ENCODE data around the gene MEA1. TPM values are rescaled to one million over a fixed set of nuclear protein-coding genes. Genes with fewer than 3 reads are reported as not detected.
"Not testable (repeated sequence)": the region's sequence is repeated elsewhere in the genome, so short reads cannot be mapped to it uniquely, and the experiment has no call there.

Gene MEA1
- total RNA-seq, 3 donors from 2014 or later = 95.7 to 98.6 (median 96.8) TPM

DNA sequence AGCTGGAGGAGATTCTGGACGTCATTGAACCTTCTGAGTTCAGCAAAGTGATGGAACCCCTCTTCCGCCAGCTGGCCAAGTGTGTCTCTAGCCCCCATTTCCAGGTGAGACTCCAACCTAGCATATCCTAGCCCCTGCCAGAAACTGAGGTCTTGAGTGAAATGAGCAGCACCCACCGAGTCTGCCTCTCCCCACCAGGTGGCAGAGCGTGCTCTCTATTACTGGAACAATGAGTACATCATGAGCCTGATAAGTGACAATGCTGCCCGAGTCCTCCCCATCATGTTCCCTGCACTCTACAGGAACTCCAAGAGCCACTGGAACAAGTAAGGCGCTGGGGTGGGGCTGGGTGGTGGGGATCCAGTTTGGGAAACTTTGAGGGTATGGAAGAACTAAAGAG is 4.6 kb downstream of the MEA1 start:
- Mint-ChIP-seq H3K9me3 (no peaks in the 10 kb centered on the region), H3K4me3 (no peak overlapping the region), H3K4me1 (ENCODE audit: low read depth) (peaks cover 24% of the 10 kb centered on the region), H3K36me3 (ENCODE audit: insufficient read depth) (peaks cover 21% of the 10 kb centered on the region), H3K27me3 (ENCODE audit: low read depth) (no peaks in the 10 kb centered on the region)
- ATAC-seq = no peak
- DNase-seq = peak; percentile 31

DNA sequence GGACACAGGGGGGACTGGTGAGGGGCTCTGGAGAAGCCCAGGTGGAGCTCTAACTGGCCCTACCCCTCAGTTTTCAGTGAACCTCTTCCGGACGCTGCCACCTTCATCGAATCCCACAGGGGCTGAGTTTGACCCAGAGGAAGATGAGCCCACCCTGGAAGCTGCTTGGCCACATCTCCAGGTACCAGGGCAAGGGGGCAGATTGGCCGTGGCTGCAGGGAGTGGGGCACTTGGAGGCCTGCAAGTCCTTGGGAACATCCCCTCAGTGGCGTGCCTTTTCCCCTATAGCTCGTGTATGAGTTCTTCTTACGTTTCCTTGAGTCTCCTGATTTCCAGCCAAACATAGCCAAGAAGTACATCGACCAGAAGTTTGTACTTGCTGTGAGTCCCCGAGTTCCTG is 6.6 kb downstream of the MEA1 start:
- Mint-ChIP-seq H3K27me3 (ENCODE audit: low read depth) (no peaks in the 10 kb centered on the region), H3K9me3 (no peaks in the 10 kb centered on the region), H3K4me1 (ENCODE audit: low read depth) (peaks cover 6% of the 10 kb centered on the region), H3K36me3 (ENCODE audit: insufficient read depth) (peaks cover 21% of the 10 kb centered on the region), H3K4me3 (no peak overlapping the region)
- ATAC-seq (no peak), DNase-seq (no peak)

DNA sequence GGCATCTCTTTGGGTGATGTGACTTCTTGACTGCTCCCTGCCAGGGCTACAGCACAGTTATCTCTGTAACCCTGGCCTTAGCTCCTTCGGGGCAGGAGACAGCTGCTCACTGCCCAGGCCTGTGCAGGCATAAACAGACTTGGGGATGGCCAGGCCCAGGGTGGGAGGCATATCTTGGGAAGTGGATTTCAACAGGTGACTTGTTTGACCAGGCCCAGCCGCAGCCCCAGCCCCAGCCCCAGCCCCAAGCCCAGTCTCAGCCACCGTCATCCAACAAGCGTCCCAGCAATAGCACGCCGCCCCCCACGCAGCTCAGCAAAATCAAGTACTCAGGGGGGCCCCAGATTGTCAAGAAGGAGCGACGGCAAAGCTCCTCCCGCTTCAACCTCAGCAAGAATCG is 7.5 kb downstream of the MEA1 start:
- Mint-ChIP-seq H3K27me3 (ENCODE audit: low read depth) (no peaks in the 10 kb centered on the region), H3K4me3 (no peak overlapping the region), H3K36me3 (ENCODE audit: insufficient read depth) (peaks cover 16% of the 10 kb centered on the region), H3K4me1 (ENCODE audit: low read depth) (no peaks in the 10 kb centered on the region), H3K9me3 (no peaks in the 10 kb centered on the region)
- ATAC-seq (no peak), DNase-seq (no peak)

GRCh38 chr6:43005844-43006243 is 7.9 kb downstream of the MEA1 start:
- no peaks in the 10 kb centered on the region for H3K9me3 Mint-ChIP-seq
- no peak overlapping the region for H3K4me3 Mint-ChIP-seq
- no peak for ATAC-seq
- H3K4me1 Mint-ChIP-seq (ENCODE audit: low read depth) = no peaks in the 10 kb centered on the region
- no peak for DNase-seq
- H3K36me3 Mint-ChIP-seq (ENCODE audit: insufficient read depth) = peaks cover 14% of the 10 kb centered on the region
- H3K27me3 Mint-ChIP-seq (ENCODE audit: low read depth) = no peaks in the 10 kb centered on the region

DNA sequence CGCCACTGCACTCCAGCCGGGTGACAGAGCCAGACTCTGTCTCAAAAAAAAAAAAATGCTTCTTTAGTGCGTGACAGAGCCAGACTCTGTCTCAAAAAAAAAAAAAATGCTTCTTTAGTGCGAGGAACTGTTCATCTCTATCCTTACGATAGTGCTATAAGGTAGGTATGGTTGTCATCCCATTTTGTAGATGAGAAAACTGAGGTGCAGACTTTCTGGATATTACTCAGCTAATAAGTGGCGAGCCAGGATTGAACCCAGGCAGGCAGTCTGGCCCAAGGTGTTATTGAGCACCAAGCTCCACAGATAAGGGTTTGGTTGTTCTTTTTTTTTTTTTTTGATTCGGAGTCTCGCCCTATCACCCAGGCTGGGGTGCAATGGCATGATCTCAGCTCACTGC is 11.9 kb downstream of the MEA1 start:
- H3K4me1 Mint-ChIP-seq (ENCODE audit: low read depth) = no peaks in the 10 kb centered on the region
- no peaks in the 10 kb centered on the region for H3K27me3 Mint-ChIP-seq (ENCODE audit: low read depth)
- no peak for ATAC-seq
- H3K36me3 Mint-ChIP-seq (ENCODE audit: insufficient read depth) = peaks cover 6% of the 10 kb centered on the region
- no peak overlapping the region for H3K4me3 Mint-ChIP-seq
- no peaks in the 10 kb centered on the region for H3K9me3 Mint-ChIP-seq
- DNase-seq = no peak

DNA sequence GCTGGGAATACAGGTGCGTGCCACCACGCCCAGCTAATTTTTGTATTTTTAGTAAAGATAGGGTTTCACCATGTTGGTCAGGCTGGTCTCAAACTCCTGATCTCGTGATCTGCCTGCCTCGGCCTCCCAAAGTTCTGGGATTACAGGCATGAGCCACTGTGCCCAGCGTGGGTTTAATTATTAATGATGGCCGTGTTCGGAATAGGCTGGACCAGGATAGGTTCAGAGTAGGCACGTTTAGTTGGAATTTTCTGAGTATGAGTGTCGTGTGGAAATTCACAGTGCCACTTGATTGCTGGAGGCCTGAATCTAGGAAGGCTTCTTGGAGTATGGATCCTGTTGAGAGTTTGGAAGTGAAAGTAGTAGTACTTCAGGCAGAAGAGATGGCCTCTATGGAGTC is 15.5 kb downstream of the MEA1 start:
- not testable (repeated sequence) for H3K36me3 Mint-ChIP-seq (ENCODE audit: insufficient read depth); H3K9me3 Mint-ChIP-seq; H3K4me1 Mint-ChIP-seq (ENCODE audit: low read depth)

GRCh38 chr6:42996513-42996912 is 17.2 kb downstream of the MEA1 start:
- no peaks in the 10 kb centered on the region for H3K9me3 Mint-ChIP-seq
- H3K27me3 Mint-ChIP-seq (ENCODE audit: low read depth) = no peaks in the 10 kb centered on the region
- no peak for DNase-seq
- ATAC-seq = no peak
- peaks cover 6% of the 10 kb centered on the region for H3K36me3 Mint-ChIP-seq (ENCODE audit: insufficient read depth)
- H3K4me3 Mint-ChIP-seq = no peak overlapping the region
- H3K4me1 Mint-ChIP-seq (ENCODE audit: low read depth) = peaks cover 2% of the 10 kb centered on the region

More for the DNA sequence above, 15.5 kb downstream of the MEA1 start:
- DNase-seq; ATAC-seq; H3K4me3 Mint-ChIP-seq; H3K27me3 Mint-ChIP-seq (ENCODE audit: low read depth): not testable (repeated sequence)

GRCh38 chr6:42993445-42993844 is 20.3 kb downstream of the MEA1 start:
- Mint-ChIP-seq H3K27me3 (ENCODE audit: low read depth) (no peaks in the 10 kb centered on the region), H3K4me3 (no peak overlapping the region), H3K9me3 (no peaks in the 10 kb centered on the region), H3K4me1 (ENCODE audit: low read depth) (peaks cover 6% of the 10 kb centered on the region), H3K36me3 (ENCODE audit: insufficient read depth) (peaks cover 14% of the 10 kb centered on the region)
- DNase-seq = no peak
- no peak for ATAC-seq

DNA sequence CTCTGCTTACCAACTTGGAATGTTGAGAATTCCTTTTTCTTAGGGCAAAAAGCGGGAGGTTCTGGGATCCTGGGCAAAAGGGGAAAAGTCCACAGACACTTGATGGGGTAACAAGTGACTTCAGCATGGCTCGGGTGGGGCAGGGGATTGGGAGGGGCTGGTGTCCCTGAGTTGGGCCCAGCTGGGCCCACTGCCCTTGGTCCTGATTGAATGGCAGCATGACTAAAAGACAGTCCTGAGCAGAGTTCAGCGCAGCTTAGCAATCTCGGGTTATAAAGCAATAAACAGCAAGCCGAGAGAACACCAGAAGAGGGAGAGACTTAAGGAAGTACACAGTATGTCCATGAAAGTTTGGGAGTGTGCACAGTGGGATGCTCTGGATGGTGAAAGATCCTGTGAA is 23.8 kb downstream of the MEA1 start:
- DNase-seq (no peak), ATAC-seq (no peak)
- no peaks in the 10 kb centered on the region for H3K27me3 Mint-ChIP-seq (ENCODE audit: low read depth)
- no peak overlapping the region for H3K4me3 Mint-ChIP-seq
- peaks cover 17% of the 10 kb centered on the region for H3K36me3 Mint-ChIP-seq (ENCODE audit: insufficient read depth)
- H3K9me3 Mint-ChIP-seq = no peaks in the 10 kb centered on the region
- peaks cover 39% of the 10 kb centered on the region for H3K4me1 Mint-ChIP-seq (ENCODE audit: low read depth)

GRCh38 chr6:42988486-42989020 is 25.2 kb downstream of the MEA1 start:
- H3K4me3 Mint-ChIP-seq = no peak overlapping the region
- ATAC-seq (no peak), DNase-seq (no peak)
- H3K4me1 Mint-ChIP-seq (ENCODE audit: low read depth) = peaks cover 45% of the 10 kb centered on the region
- H3K27me3 Mint-ChIP-seq (ENCODE audit: low read depth) = no peaks in the 10 kb centered on the region
- no peaks in the 10 kb centered on the region for H3K9me3 Mint-ChIP-seq
- H3K36me3 Mint-ChIP-seq (ENCODE audit: insufficient read depth) = peaks cover 17% of the 10 kb centered on the region

- Mint-ChIP-seq H3K4me3 (no peak overlapping the region), H3K27me3 (ENCODE audit: low read depth) (no peaks in the 10 kb centered on the region), H3K9me3 (no peaks in the 10 kb centered on the region), H3K36me3 (ENCODE audit: insufficient read depth) (peaks cover 17% of the 10 kb centered on the region), H3K4me1 (ENCODE audit: low read depth) (peaks cover 49% of the 10 kb centered on the region)
- DNase-seq = no peak
- ATAC-seq = no peak
Observed at GRCh38 chr6:42987533-42988451, 26.0 kb downstream of the MEA1 start.

DNA sequence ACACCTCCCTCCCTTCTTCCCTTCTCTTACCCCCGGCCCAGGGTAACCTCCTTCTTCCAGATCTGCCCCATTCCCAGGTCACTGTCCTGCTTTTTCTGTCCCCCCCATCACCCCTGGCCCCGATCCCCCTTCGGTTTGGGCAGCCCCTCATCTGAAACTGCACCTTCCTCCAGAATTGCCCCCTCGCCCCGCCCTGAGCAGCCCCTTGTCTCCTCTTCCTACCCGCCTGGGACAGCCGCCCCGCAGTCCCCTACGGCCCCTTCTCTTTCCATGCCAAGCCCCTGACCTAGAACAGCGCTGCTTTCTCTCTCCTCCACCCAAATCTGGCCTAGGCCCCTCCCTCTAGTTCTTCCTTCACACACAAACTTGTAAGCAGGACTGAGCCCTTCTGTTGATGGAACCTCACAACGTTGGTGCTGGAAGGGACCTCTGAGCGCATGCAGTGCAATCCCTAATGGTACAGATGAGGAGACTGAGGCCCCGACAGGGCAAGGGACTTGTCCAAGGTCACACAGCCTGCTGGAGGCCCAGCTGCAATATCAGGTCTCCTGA is 28.7 kb downstream of the MEA1 start:
- peaks cover 60% of the 10 kb centered on the region for H3K4me1 Mint-ChIP-seq (ENCODE audit: low read depth)
- peak overlapping the region; percentile 95 for H3K4me3 Mint-ChIP-seq
- no peaks in the 10 kb centered on the region for H3K9me3 Mint-ChIP-seq
- no peak for DNase-seq
- peaks cover 11% of the 10 kb centered on the region for H3K36me3 Mint-ChIP-seq (ENCODE audit: insufficient read depth)
- H3K27me3 Mint-ChIP-seq (ENCODE audit: low read depth) = no peaks in the 10 kb centered on the region
- no peak for ATAC-seq

GRCh38 chr6:42984001-42984923 is 29.5 kb downstream of the MEA1 start, which contains the start of gene PPP2R5D:
TSS of gene PPP2R5D (plus strand) at chr6:42984570. CDS start at chr6:42984678, 108 bp downstream.
- Mint-ChIP-seq H3K27me3 (ENCODE audit: low read depth) (no peaks in the 10 kb centered on the region), H3K36me3 (ENCODE audit: insufficient read depth) (peaks cover 9% of the 10 kb centered on the region), H3K9me3 (no peaks in the 10 kb centered on the region), H3K4me1 (ENCODE audit: low read depth) (peaks cover 67% of the 10 kb centered on the region), H3K4me3 (peak within 1 kb of the TSS; percentile 95)
- ATAC-seq = peak; percentile 92 to 93
- DNase-seq = peak; percentile 94

DNA sequence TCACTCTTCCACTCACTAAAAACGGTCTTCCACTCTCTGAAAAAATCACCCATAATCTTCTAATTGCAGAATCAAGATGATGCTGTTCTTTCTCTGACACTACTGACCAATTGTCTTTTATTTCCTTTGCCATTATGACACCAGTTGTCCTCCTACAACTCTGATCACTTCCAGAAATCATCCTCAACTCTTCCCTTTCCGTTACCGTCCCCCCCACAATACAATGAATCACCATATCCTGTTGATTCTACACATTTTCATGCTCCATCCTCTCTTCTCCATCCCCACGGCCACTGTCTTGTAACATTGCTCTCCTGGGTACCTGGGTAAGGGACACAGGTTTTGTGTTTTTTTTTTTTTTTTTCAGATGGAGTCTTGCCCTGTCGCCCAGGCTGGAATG is 31.9 kb downstream of the MEA1 start:
- H3K4me1 Mint-ChIP-seq (ENCODE audit: low read depth) = peaks cover 58% of the 10 kb centered on the region
- H3K9me3 Mint-ChIP-seq = no peaks in the 10 kb centered on the region
- DNase-seq (no peak), ATAC-seq (no peak)
- H3K36me3 Mint-ChIP-seq (ENCODE audit: insufficient read depth) = peaks cover 2% of the 10 kb centered on the region
- no peak overlapping the region for H3K4me3 Mint-ChIP-seq
- no peaks in the 10 kb centered on the region for H3K27me3 Mint-ChIP-seq (ENCODE audit: low read depth)
